22Rv1 (cell line): Measurements from ENCODE around the gene PALM2AKAP2.

Source experiments
- H3K27ac ChIP-seq: fragments of 450-650 bp; 2 replicates; pipeline ENCODE4 v1.5.1; 2017
- CTCF ChIP-seq: fragments of 450-650 bp; IDR thresholded peaks from 2 replicates; pipeline ENCODE4 v1.5.1; 2017; ENCODE audit warnings: mild to moderate bottlenecking
- ZFX ChIP-seq: fragments of 450-650 bp; IDR thresholded peaks from 2 replicates; pipeline ENCODE4 v1.6.1; 2017; ENCODE audit warnings: antibody characterized with exemption, borderline replicate concordance

Gene PALM2AKAP2

GRCh38 chr9:109765278-109765677 is 14.7 kb upstream of the PALM2AKAP2 start:
- TF ChIP-seq ZFX (no peak), CTCF (no peak)
- no peak overlapping the region for H3K27ac ChIP-seq

- H3K27ac ChIP-seq: no peak overlapping the region
- TF ChIP-seq ZFX: no peak
- no peak for TF ChIP-seq CTCF
Observed at GRCh38 chr9:109765830-109766229, 14.2 kb upstream of the PALM2AKAP2 start.

GRCh38 chr9:109766351-109766750 is 13.6 kb upstream of the PALM2AKAP2 start:
- H3K27ac ChIP-seq: no peak overlapping the region
- no peak for TF ChIP-seq ZFX
- TF ChIP-seq CTCF: no peak

- TF ChIP-seq ZFX (no peak), CTCF (no peak)
- H3K27ac ChIP-seq: no peak overlapping the region
Observed at GRCh38 chr9:109767404-109767803, 12.6 kb upstream of the PALM2AKAP2 start.

- H3K27ac ChIP-seq: no peak overlapping the region
- TF ChIP-seq ZFX (no peak), CTCF (no peak)
Observed at GRCh38 chr9:109767814-109768213, 12.2 kb upstream of the PALM2AKAP2 start.

GRCh38 chr9:109769250-109769649 is 10.7 kb upstream of the PALM2AKAP2 start:
- no peak overlapping the region for H3K27ac ChIP-seq
- no peak for TF ChIP-seq CTCF
- TF ChIP-seq ZFX: no peak

GRCh38 chr9:109770101-109770500 is 9.9 kb upstream of the PALM2AKAP2 start:
- H3K27ac ChIP-seq: no peak overlapping the region

More at GRCh38 chr9:109770101-109770500, 9.9 kb upstream of the PALM2AKAP2 start:
- TF ChIP-seq ZFX (no peak), CTCF (no peak)
